GM23248 (cell line): ENCODE measurements around the gene KCNJ9. TPM values are rescaled to one million over a fixed set of nuclear protein-coding genes. Genes with fewer than 3 reads are reported as not detected.
"Not testable (repeated sequence)": the region's sequence is repeated elsewhere in the genome, so short reads cannot be mapped to it uniquely, and the experiment has no call there.

Source experiments
- DNase-seq: peaks from one replicate; pipeline ENCODE4 v3.0.0-alpha.2; 2015
- H2AFZ ChIP-seq: fragments of 200-600 bp; sonication (generic); 2 replicates; pipeline ENCODE4 v1.6.1; 2016; ENCODE audit warnings: antibody characterized with exemption
- H3F3A ChIP-seq: fragments of 200-600 bp; sonication (generic); 2 replicates; pipeline ENCODE4 v1.6.1; 2016; ENCODE audit warnings: mild to moderate bottlenecking, antibody characterized with exemption, mixed run types; ENCODE audit not compliant: insufficient read depth
- H3K27ac ChIP-seq: fragments of 200-600 bp; sonication (generic); 2 replicates; pipeline ENCODE4 v1.5.1; 2016; ENCODE audit warnings: mild to moderate bottlenecking
- H3K27me3 ChIP-seq: fragments of 200-600 bp; sonication (generic); replicated peaks from 2 replicates; pipeline ENCODE4 v1.6.1; 2016; ENCODE audit warnings: mild to moderate bottlenecking; ENCODE audit not compliant: insufficient read depth
- H3K36me3 ChIP-seq: fragments of 200-600 bp; sonication (generic); 2 replicates; pipeline ENCODE4 v1.6.1; 2016; ENCODE audit warnings: low read depth, mild to moderate bottlenecking
- H3K4me1 ChIP-seq: fragments of 200-600 bp; sonication (generic); 2 replicates; pipeline ENCODE4 v1.6.1; 2016; ENCODE audit warnings: mild to moderate bottlenecking; ENCODE audit not compliant: insufficient read depth
- H3K4me2 ChIP-seq: fragments of 200-600 bp; sonication (generic); one replicate; pipeline ENCODE4 v1.6.1; 2016; ENCODE audit warnings: mild to moderate bottlenecking; ENCODE audit not compliant: unreplicated experiment
- H3K4me3 ChIP-seq: fragments of 200-600 bp; sonication (generic); 2 replicates; pipeline ENCODE4 v1.5.1; 2016; ENCODE audit warnings: mild to moderate bottlenecking
- H3K79me2 ChIP-seq: fragments of 200-600 bp; sonication (generic); 2 replicates; pipeline ENCODE4 v1.6.1; 2016; ENCODE audit warnings: mild to moderate bottlenecking; ENCODE audit not compliant: insufficient read depth
- H3K9ac ChIP-seq: fragments of 200-600 bp; sonication (generic); 2 replicates; pipeline ENCODE4 v1.6.1; 2016; ENCODE audit warnings: mild to moderate bottlenecking
- H3K9me2 ChIP-seq: fragments of 200-600 bp; sonication (generic); 2 replicates; pipeline ENCODE4 v1.6.1; 2016; ENCODE audit warnings: mixed run types, mild to moderate bottlenecking, moderate library complexity; ENCODE audit not compliant: insufficient read depth
- H3K9me3 ChIP-seq: fragments of 200-600 bp; sonication (generic); one replicate; pipeline ENCODE4 v1.6.1; 2017; ENCODE audit warnings: low read depth
- H4K20me1 ChIP-seq: fragments of 200-600 bp; sonication (generic); 2 replicates; pipeline ENCODE4 v1.6.0; 2016; ENCODE audit not compliant: insufficient read depth
- EZH2 ChIP-seq: fragments of 200-600 bp; sonication (generic); IDR thresholded peaks from 2 replicates; pipeline ENCODE4 v1.6.1; 2018; ENCODE audit warnings: antibody characterized with exemption, mild to moderate bottlenecking; ENCODE audit not compliant: insufficient read depth, poor library complexity, severe bottlenecking
- EZH2phosphoT487 ChIP-seq: fragments of 200-600 bp; sonication (generic); IDR thresholded peaks from 2 replicates; pipeline ENCODE4 v1.6.1; 2018; ENCODE audit warnings: antibody characterized with exemption, moderate library complexity, mild to moderate bottlenecking, low read depth; ENCODE audit not compliant: insufficient read depth
- WGBS, 2 experiments: methylation state at CpG; one replicate each; pipeline ENCODE4 v1.1.6; 2015 to 2017; ENCODE audit warnings: low lambda C conversion rate in 2 of 2, low coverage in 1 of 2; ENCODE audit errors: missing lambda C conversion rate in 2 of 2; 5-methylcytosine and 5-hydroxymethylcytosine counted together
- in situ Hi-C: fragments of 300-500 bp; cut with MboI; formaldehyde crosslinking; loops from 2 replicates; pipeline ENCODE4 v1.15.0; 2020
- polyA plus RNA-seq: library from polyadenylated mRNA; unstranded; fragments of >200 nt; fragmentation: Nextera tagmentation; extraction: Ambion mirVana; gene quantifications from 2 replicates; pipeline ENCODE4 v1.2.1, GENCODE V29; 2016
- total RNA-seq: library from RNA; depleted of rRNA; stranded (reverse); fragments of >200 nt; shearing (Covaris generic); gene quantifications from 2 replicates; pipeline ENCODE4 v1.2.3, GENCODE V29; 2014

Gene KCNJ9
- total and polyA plus RNA-seq, 2 experiments from 2014 or later = not detected

DNA sequence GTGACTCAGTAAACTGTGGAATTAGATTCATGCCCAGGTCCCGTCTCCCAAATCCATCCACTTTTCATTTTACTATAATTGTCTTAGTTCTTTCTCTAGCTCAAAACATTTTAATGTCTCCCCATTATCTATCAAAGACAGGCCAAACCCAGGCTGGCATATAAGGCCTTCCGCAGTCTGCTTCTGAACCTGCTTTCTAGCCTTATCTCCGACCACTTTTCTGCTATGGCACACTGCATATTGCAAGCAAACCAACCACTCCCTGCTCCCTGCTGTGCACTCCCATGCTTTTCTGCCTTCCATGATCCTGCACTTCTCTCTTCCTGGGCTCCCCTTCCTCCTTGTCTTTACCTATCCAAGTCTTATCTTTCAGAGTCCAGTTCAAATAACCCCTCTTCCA is 32.2 kb upstream of the KCNJ9 start:
- TF ChIP-seq EZH2phosphoT487 (no peak), EZH2 (no peak)
- Histone ChIP-seq H3K9me2 (no peaks in the 10 kb centered on the region), H3K4me2 (no peak overlapping the region), H3K36me3 (no peaks in the 10 kb centered on the region), H3K79me2 (no peaks in the 10 kb centered on the region), H3K27ac (no peak overlapping the region), H3K4me1 (peaks cover 16% of the 10 kb centered on the region), H3K9me3 (no peaks in the 10 kb centered on the region), H3K4me3 (no peak overlapping the region), H3K9ac (no peak overlapping the region), H2AFZ (no peak overlapping the region), H4K20me1 (no peaks in the 10 kb centered on the region), H3F3A (peaks cover 8% of the 10 kb centered on the region), H3K27me3 (peaks cover 25% of the 10 kb centered on the region)
- in situ Hi-C loops = no loop called here
- no peak for DNase-seq
- WGBS, 2 experiments = 35 to 45% methylated on average over 3 of the region's 3 CpGs

DNA sequence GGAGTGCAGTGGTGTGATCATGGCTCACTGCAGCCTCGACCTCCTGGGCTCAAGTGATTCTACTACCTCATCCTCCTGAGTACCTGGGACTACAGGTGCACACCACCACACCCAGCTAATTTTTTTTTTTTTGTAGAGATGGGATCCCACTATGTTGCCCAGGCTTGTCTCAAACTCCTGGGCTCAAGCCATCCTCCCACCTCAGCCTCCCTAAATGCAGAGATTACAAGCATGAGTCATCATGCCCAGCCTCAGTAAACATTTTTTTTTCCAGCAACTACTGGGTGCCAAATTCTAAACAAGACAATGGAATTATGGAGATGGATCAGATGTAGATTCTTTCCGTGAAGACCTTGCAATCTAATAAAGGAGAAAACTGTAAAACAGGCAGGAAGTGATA is 31.2 kb upstream of the KCNJ9 start:
- H3F3A ChIP-seq, H3K9me3 ChIP-seq, H3K79me2 ChIP-seq, H3K9ac ChIP-seq, H3K4me2 ChIP-seq, H3K9me2 ChIP-seq, H3K36me3 ChIP-seq, H3K4me3 ChIP-seq, H3K27ac ChIP-seq, in situ Hi-C loops, DNase-seq, H4K20me1 ChIP-seq, H2AFZ ChIP-seq: not testable (repeated sequence)
- H3K27me3 ChIP-seq = peaks cover 29% of the 10 kb centered on the region
- 37 to 40% methylated on average over 2 of the region's 2 CpGs for WGBS, 2 experiments
- peaks cover 16% of the 10 kb centered on the region for H3K4me1 ChIP-seq

DNA sequence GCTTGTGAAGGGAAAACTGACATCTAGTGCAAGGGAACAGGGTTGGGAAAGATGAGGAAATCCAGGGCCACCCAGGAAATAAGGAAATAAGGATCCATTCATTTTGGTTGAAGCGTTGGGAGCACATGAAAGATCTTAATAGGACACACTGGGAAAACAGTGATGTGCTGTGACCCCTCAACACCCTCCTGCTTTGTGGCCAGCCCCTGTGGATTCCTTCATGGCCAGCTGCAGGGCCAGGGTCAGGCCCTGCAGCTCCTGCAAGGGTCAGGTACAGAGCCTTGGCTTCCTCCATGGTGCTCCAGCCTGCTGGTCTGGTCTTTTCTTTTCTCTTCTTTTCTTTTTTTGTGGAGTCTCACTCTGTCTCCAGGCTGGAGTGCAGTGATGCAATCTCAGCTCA is 30.7 kb upstream of the KCNJ9 start:
- Histone ChIP-seq H3K27me3 (peaks cover 31% of the 10 kb centered on the region), H3F3A (peaks cover 8% of the 10 kb centered on the region), H3K79me2 (no peaks in the 10 kb centered on the region), H3K4me1 (peaks cover 16% of the 10 kb centered on the region), H4K20me1 (no peaks in the 10 kb centered on the region), H3K4me2 (no peak overlapping the region), H3K4me3 (no peak overlapping the region), H3K36me3 (no peaks in the 10 kb centered on the region), H3K9ac (no peak overlapping the region), H3K9me3 (no peaks in the 10 kb centered on the region), H3K9me2 (no peaks in the 10 kb centered on the region), H3K27ac (no peak overlapping the region), H2AFZ (no peak overlapping the region)
- TF ChIP-seq EZH2phosphoT487 = no peak
- no peak for TF ChIP-seq EZH2
- in situ Hi-C loops = no loop called here
- WGBS, 2 experiments = 6 to 9% methylated on average over 1 of the region's 1 CpG
- DNase-seq = no peak

DNA sequence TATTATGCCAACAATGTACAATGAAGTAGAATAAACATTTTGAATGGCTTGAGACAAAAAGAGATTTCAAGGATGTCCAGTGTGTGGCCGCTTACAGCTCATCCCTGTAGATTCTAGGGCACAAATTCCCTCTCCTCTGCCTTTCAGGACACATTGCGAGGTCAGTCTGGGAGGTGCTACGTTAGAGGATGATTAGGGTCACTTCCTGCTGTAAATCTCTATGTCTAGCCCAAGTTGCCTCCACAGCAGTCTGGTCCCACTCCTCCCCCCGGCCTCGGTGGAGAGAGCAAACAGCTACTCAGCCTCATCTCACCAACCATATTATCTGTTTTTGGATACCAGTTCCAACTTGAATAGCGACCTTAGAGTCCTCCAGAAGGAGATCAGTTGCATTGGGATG is 28.4 kb upstream of the KCNJ9 start:
- H3K4me1 ChIP-seq = peaks cover 8% of the 10 kb centered on the region
- no peak overlapping the region for H3K4me2 ChIP-seq
- peaks cover 44% of the 10 kb centered on the region for H3K27me3 ChIP-seq
- DNase-seq = no peak
- H3K79me2 ChIP-seq = no peaks in the 10 kb centered on the region
- no peaks in the 10 kb centered on the region for H4K20me1 ChIP-seq
- H3K9me2 ChIP-seq = no peaks in the 10 kb centered on the region
- no peaks in the 10 kb centered on the region for H3K9me3 ChIP-seq
- H3K36me3 ChIP-seq = no peaks in the 10 kb centered on the region
- H3K27ac ChIP-seq = no peak overlapping the region
- no peak overlapping the region for H3K4me3 ChIP-seq
- WGBS, 2 experiments = 36 to 40% methylated on average over 6 of the region's 6 CpGs
- no peak for TF ChIP-seq EZH2phosphoT487
- no peak for TF ChIP-seq EZH2
- in situ Hi-C loops = no loop called here
- no peak overlapping the region for H3K9ac ChIP-seq
- no peak overlapping the region for H2AFZ ChIP-seq
- peaks cover 8% of the 10 kb centered on the region for H3F3A ChIP-seq
